NCI-H524 treated with DMSO at 0.1 percent for 48 hours (cell line): ENCODE data around the gene HOXC4.
"Not testable (repeated sequence)": the region's sequence is repeated elsewhere in the genome, so short reads cannot be mapped to it uniquely, and the experiment has no call there.

Experiments used
- DNase-seq: peaks from one replicate; lab custom pipeline; 2025; lab: John Stamatoyannopoulos, UW

Gene HOXC4

DNA sequence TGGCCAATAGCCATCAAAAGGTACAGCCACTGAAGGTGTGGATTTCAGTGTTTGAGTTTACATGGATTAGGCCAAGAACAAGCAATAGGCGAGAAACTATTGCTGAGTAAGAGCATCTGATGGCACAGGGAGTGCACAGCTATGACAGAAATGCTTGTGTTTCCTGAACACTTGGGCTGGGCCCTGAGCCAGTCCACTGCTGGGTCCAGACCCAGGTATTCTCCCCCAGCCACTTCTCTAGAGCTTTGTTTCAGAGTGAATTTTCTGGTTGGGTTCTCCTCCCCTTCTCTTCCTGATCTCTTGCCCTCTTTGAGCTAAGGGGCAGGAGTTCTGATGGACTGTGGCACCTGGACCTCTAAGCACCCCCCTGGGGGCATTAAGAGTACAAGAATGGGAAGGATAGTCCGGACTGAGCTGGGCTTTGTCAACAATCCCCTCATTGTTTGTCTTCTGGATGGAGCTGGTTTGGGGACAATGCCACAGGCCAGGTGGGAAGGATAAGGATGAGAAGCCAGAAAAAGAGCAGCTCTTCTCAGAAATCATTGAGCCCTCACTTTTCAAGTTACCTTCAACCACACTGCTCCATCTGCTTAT lies 12.4 kb upstream of the HOXC4 start:
- no peak for DNase-seq

GRCh38 chr12:54042033-54042432 lies 11.6 kb upstream of the HOXC4 start:
- DNase-seq, result not testable (repeated sequence)

DNA sequence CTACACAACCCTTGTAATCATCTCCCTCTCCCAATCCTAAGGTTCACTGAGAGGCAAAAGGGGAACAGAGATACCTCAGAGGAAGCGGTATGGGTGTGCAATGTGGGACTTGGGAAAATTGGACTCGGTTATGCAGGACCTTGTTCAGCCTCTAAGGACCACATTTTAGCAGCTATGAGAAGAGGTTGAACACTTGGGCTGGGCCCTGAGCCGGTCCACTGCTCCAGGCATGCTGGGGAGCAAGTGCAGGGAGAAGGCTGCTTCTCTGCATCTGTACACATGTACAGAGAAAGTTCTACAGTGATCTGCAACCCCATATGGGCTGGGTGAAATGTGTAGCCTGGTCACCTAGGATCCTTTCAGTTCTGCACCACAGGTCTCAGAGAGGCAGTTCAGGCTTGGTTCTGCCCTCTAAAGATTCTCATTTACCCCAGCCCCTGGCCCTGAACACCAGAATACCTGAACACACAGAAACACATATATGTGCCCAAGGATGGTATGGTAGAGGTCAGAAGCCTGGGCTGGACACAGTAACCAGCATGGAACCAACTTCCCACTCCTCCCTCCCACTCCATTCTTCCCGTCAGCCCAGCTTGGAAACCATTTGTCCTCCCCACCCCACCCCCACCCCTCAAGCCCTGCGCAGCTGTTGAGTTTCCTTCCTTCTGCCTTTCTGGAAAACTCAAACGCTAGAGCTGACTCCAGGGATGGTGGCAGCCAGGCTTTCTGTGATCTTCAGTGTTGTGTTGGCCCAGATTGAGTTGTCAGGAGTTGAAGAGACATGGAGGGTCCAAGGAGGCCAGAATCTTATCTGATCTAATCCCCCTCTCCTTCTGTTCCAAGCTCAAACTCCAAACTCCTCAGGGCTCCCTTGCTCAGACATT lies 10.4 kb upstream of the HOXC4 start:
- DNase-seq, result no peak

GRCh38 chr12:54044425-54045103 lies 9.1 kb upstream of the HOXC4 start:
- no peak for DNase-seq

DNA sequence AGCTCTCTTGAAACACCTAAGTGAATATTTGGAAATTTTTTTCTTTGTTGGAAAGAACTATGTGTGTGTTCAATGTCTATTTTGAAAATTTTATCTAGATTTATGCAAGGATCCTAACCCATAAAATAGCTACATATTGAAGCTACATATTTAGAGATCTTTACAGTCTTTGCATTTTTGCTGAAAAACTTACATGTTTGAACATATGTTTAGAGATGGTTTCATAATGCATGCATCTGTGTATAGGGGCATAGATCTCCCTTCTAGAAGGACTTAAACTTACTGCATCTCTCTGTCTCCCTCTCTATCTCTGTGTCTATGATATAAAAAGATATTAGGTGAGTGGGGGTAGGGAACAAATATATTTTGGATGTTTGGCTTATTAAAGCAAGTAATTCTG lies 8.2 kb upstream of the HOXC4 start:
- no peak for DNase-seq

- DNase-seq, result no peak
These were observed 7.6 kb upstream of the HOXC4 start for GRCh38 chr12:54045868-54046521.

- no peak for DNase-seq
These were observed 6.9 kb upstream of the HOXC4 start for GRCh38 chr12:54046809-54047159.

GRCh38 chr12:54047160-54047963 lies 6.3 kb upstream of the HOXC4 start:
- DNase-seq, result no peak

DNA sequence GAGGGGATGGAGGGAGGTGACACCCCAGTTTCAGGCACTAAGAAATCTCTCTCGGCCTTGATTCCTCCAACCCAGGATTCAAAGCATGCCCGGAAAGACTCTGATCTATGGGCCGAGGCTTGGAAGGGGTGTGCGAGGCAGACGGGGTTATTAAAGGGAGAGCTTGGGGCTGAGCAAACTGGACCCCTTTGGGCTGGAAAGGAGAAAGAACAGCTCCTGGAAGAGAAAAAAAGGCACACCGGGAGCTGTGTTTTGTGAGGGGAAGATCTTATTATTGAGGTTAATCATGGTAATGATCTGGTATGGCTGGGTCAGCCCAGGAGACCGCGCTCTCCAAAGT lies 5.7 kb upstream of the HOXC4 start:
- no peak for DNase-seq

GRCh38 chr12:54048406-54049093 lies 5.1 kb upstream of the HOXC4 start:
- no peak for DNase-seq

DNA sequence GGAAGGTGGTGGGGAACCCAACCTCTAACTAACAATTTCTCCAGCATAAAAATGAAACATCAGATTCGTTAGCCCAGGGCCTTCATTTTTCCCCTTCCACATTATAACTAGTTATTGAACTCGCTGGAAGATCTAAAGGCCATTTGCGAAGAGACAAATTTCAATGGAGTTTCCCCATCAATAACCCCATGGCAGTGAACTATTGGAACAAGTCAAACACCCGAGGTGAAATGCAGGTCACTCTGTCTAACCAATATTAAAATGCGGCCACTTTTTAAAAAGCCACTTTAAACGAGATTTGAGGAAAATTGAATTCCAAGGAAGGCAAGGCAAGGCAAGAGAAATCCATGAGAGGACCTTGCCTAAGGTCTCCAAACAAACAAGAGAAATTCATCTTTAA lies 4.5 kb upstream of the HOXC4 start:
- no peak for DNase-seq

DNA sequence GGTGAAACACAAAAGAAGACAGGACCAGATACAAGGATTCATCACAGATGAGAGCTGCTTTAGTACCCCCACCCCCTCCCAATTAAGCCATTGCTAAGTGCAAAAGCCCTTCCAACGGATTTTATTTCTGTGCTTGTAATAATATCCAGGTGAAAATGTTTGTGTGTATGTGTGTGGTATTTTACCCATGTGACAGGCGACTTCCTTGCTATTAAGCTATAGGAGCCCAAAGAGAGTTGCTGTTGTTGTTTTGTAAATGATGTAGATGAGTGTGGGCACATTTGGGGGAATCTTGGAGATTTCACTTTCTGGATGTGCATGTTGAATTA lies 3.2 kb upstream of the HOXC4 start:
- DNase-seq, result no peak

DNA sequence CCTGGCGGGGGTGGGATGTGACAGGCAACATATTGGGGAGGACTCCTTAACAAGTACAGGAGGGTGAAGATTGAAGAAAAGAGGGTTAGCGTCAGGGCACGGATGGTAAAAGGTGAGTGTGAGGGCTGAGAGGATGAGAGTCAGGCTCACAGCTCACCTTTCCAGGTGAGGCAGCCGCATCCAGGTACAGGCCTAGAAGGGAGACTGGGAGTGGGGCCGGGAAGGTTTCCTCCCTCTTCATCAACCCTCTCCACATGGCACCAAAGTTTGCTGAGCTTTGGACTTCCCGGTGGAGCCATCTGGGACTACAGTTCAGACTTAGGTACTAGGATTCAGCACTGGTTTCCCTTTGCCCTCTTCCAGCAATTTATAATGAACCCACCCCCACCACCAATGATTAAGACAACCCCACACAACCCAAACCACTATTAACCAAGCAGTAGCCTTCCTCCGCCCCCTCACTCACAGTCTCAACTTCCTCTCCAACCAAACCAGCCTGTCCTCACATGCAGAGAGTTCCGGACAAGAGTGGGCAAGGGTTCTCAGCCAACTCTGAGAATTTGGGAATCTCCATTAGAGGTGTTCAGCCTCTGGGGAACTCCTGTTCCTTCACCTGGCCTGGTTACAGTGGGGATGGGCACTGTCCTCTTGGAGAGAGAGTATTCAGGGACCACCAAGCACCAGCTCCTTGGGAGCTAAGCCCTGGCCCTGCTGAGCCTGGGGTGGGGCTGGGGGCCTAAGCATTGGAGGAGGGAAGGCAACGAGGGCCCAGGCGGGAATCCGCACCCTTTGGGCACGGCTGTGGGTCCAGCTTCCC lies 2.4 kb upstream of the HOXC4 start:
- DNase-seq, result no peak

- no peak for DNase-seq
These were observed 1.7 kb upstream of the HOXC4 start for GRCh38 chr12:54051874-54052437.

GRCh38 chr12:54052438-54053002 lies 1.1 kb upstream of the HOXC4 start:
- no peak for DNase-seq

GRCh38 chr12:54053003-54053750 lies 458 bp upstream of the HOXC4 start:
- DNase-seq, result no peak

DNA sequence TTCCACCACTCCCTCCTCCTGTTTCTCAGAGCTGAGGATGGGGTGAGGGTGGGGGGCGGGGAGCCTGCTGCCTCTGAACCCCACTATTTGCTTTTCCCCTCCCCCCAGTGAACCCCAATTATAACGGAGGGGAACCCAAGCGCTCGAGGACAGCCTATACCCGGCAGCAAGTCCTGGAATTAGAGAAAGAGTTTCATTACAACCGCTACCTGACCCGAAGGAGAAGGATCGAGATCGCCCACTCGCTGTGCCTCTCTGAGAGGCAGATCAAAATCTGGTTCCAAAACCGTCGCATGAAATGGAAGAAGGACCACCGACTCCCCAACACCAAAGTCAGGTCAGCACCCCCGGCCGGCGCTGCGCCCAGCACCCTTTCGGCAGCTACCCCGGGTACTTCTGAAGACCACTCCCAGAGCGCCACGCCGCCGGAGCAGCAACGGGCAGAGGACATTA lies 1.1 kb downstream of the HOXC4 start:
- DNase-seq, result no peak

GRCh38 chr12:54055552-54055951 lies 1.9 kb downstream of the HOXC4 start:
- no peak for DNase-seq

- DNase-seq, result no peak
These were observed 2.5 kb downstream of the HOXC4 start for GRCh38 chr12:54056110-54056509.
